Measurements from ENCODE around the gene BSG. TPM values are rescaled to one million over a fixed set of nuclear protein-coding genes. Genes with fewer than 3 reads are reported as not detected.

Gene BSG
- total and polyA plus RNA-seq, 9 of the 15 experiments (the other 6 are each of a cell fraction or from before 2014, with no cell fraction given) = 4.6 to 495 (median 187) TPM

- TF ChIP-seq ARID3A (IDR thresholded peaks at IDR 0.05; ENCODE audit: borderline replicate concordance, low read depth, low read length) (no peak), GTF2A2 (tag; IDR thresholded peaks at IDR 0.05) (no peak), ZNF639 (CRISPR knock-in tag; conservative IDR thresholded peaks at IDR 0.05 in 1 of 2, IDR thresholded peaks at IDR 0.05 in 1 of 2) (no peak), MLLT1 (IDR thresholded peaks at IDR 0.05) (no peak), MCM2 (IDR thresholded peaks at IDR 0.05; ENCODE audit: low read depth) (no peak), LEF1 (IDR thresholded peaks at IDR 0.05) (no peak), HDAC8 (tag; IDR thresholded peaks at IDR 0.05) (no peak), ZFP30 (CRISPR knock-in tag; IDR thresholded peaks at IDR 0.05; ENCODE audit: borderline replicate concordance) (no peak), ESRRB (CRISPR knock-in tag; IDR thresholded peaks at IDR 0.05; ENCODE audit: borderline replicate concordance) (no peak), CREB3L1 (IDR thresholded peaks at IDR 0.05; ENCODE audit: borderline replicate concordance, low read depth) (no peak), RBM14 (IDR thresholded peaks at IDR 0.05; ENCODE audit: borderline replicate concordance, insufficient read depth, low read depth, low read length) (no peak), SMARCB1 (IDR thresholded peaks at IDR 0.05; ENCODE audit: insufficient read length, low read depth) (no peak), ZNF133 (CRISPR knock-in tag; IDR thresholded peaks at IDR 0.05) (no peak), ZNF277 (CRISPR knock-in tag; IDR thresholded peaks at IDR 0.05; ENCODE audit: borderline replicate concordance) (no peak), NRF1 (conservative IDR thresholded peaks at IDR 0.05 in 1 of 2, IDR thresholded peaks at IDR 0.05 in 1 of 2) (no peak), MEF2D (tag; conservative IDR thresholded peaks at IDR 0.05; ENCODE audit: low read depth) (no peak), SMARCC2 (IDR thresholded peaks at IDR 0.05; ENCODE audit: low read depth) (no peak), CBX2 (IDR thresholded peaks at IDR 0.05; ENCODE audit: insufficient read depth, low read length, poor library complexity, severe bottlenecking) (no peak), CEBPB (tag; IDR thresholded peaks at IDR 0.05) (no peak)
Observed at GRCh38 chr19:584240-585001, 12.0 kb downstream of the BSG start (continued).
